IMR-90 (cell line): ENCODE results near the gene PRELID3B. TPM values are rescaled to one million over a fixed set of nuclear protein-coding genes. Genes with fewer than 3 reads are reported as not detected.

Experiments used
- ATAC-seq: fragments of 200-7000 bp; cut with Tn5 transposase; 2 replicates; pipeline ENCODE4 v1.9.1; 2020; ENCODE audit warnings: low read depth, mild to moderate bottlenecking, moderate library complexity
- BruUV-seq: library from RNA; stranded (reverse); fragments of 400-500 nt; replicated peaks from 2 replicates; lab custom pipeline; 2021; lab: Mats Ljungman, UMichigan
- CTCF ChIA-PET: fragments of 300-600 bp; formaldehyde crosslinking; extraction: SDS; loops from one replicate; lab custom pipeline; 2021; ENCODE audit warnings: antibody characterized with exemption; lab: Yijun Ruan, JAX
- POLR2A ChIA-PET: fragments of 300-600 bp; sonication (Branson Sonifier 250); formaldehyde crosslinking; loops from one replicate; lab custom pipeline; 2022; ENCODE audit warnings: antibody characterized with exemption; ENCODE audit not compliant: unreplicated experiment; lab: Charles Lee
- DNase-seq: peaks from one replicate; pipeline ENCODE4 v3.0.0; 2013
- H2AFZ ChIP-seq: replicated peaks from 2 replicates; pipeline ENCODE3; 2013; ENCODE audit warnings: low read length, mild to moderate bottlenecking; ENCODE audit not compliant: poor library complexity
- H2AK5ac ChIP-seq: 2 replicates; pipeline ENCODE4 v1.6.1; 2013; ENCODE audit warnings: low read depth, low read length, inconsistent platforms
- H2AK9ac ChIP-seq: replicated peaks from 2 replicates; pipeline ENCODE3; 2013; ENCODE audit warnings: mild to moderate bottlenecking, low read depth, low read length, moderate library complexity; ENCODE audit not compliant: poor library complexity
- H2BK120ac ChIP-seq: 2 replicates; pipeline ENCODE4 v1.6.1; 2013; ENCODE audit warnings: low read depth, low read length, inconsistent platforms
- H2BK15ac ChIP-seq: 3 replicates; pipeline ENCODE4 v1.6.1; 2013; ENCODE audit warnings: low read depth, low read length, inconsistent platforms
- H2BK20ac ChIP-seq: 2 replicates; pipeline ENCODE4 v1.6.1; 2013; ENCODE audit warnings: low read depth, mild to moderate bottlenecking, inconsistent platforms, low read length, moderate library complexity
- H2BK5ac ChIP-seq: 2 replicates; pipeline ENCODE4 v1.6.1; 2013; ENCODE audit warnings: mild to moderate bottlenecking, low read depth, low read length, inconsistent platforms; ENCODE audit not compliant: poor library complexity, severe bottlenecking
- H3K14ac ChIP-seq: replicated peaks from 2 replicates; pipeline ENCODE4 v1.6.1; 2013; ENCODE audit warnings: low read depth, low read length, inconsistent platforms
- H3K18ac ChIP-seq: 2 replicates; pipeline ENCODE4 v1.6.1; 2013; ENCODE audit warnings: low read depth, low read length, control low read depth
- H3K23ac ChIP-seq: 2 replicates; pipeline ENCODE4 v1.6.1; 2013; ENCODE audit warnings: low read depth, low read length, inconsistent platforms
- H3K27ac ChIP-seq: 2 replicates; pipeline ENCODE4 v1.5.1; 2013; ENCODE audit warnings: mild to moderate bottlenecking, control low read depth, low read length; ENCODE audit not compliant: insufficient read depth
- H3K27me3 ChIP-seq: 2 replicates; pipeline ENCODE4 v1.6.1; 2013; ENCODE audit warnings: low read length; ENCODE audit not compliant: control insufficient read depth, insufficient read depth
- H3K36me3 ChIP-seq: 2 replicates; pipeline ENCODE4 v1.6.1; 2013; ENCODE audit warnings: low read length, mixed read lengths; ENCODE audit not compliant: control insufficient read depth, insufficient read depth
- H3K4ac ChIP-seq: 2 replicates; pipeline ENCODE4 v1.6.1; 2013; ENCODE audit warnings: low read depth, low read length, inconsistent platforms
- H3K4me1 ChIP-seq: 2 replicates; pipeline ENCODE4 v1.6.1; 2013; ENCODE audit warnings: low read length, mixed read lengths; ENCODE audit not compliant: control insufficient read depth, insufficient read depth
- H3K4me2 ChIP-seq: 2 replicates; pipeline ENCODE4 v1.6.1; 2013; ENCODE audit warnings: low read depth, mild to moderate bottlenecking, control low read depth, low read length, moderate library complexity
- H3K4me3 ChIP-seq: 2 replicates; pipeline ENCODE4 v1.5.1; 2013; ENCODE audit warnings: low read depth, mild to moderate bottlenecking, control low read depth, low read length, moderate library complexity; ENCODE audit not compliant: insufficient read depth
- H3K56ac ChIP-seq: 2 replicates; pipeline ENCODE4 v1.6.1; 2013; ENCODE audit warnings: low read length, inconsistent platforms; ENCODE audit not compliant: insufficient read depth; ENCODE audit errors: extremely low read depth
- H3K79me1 ChIP-seq, 2 experiments: 2 replicates each; pipeline ENCODE4 v1.6.1; 2013; ENCODE audit warnings: low read length in 2 of 2, inconsistent platforms in 1 of 2, low read depth in 1 of 2
- H3K9ac ChIP-seq: 2 replicates; pipeline ENCODE4 v1.6.1; 2013; ENCODE audit warnings: low read depth, low read length, control low read depth
- H3K9me1 ChIP-seq: 2 replicates; pipeline ENCODE4 v1.6.1; 2013; ENCODE audit warnings: low read length, inconsistent platforms; ENCODE audit not compliant: insufficient read depth
- H3K9me3 ChIP-seq: 2 replicates; pipeline ENCODE4 v1.6.1; 2013; ENCODE audit warnings: low read length; ENCODE audit not compliant: control insufficient read depth, insufficient read depth
- H4K20me1 ChIP-seq: 2 replicates; pipeline ENCODE4 v1.6.1; 2013; ENCODE audit warnings: low read length, inconsistent platforms; ENCODE audit not compliant: insufficient read depth
- H4K5ac ChIP-seq: 2 replicates; pipeline ENCODE4 v1.6.1; 2013; ENCODE audit warnings: mild to moderate bottlenecking, low read depth, low read length, control low read depth
- H4K8ac ChIP-seq, 2 experiments: 2 replicates each; pipeline ENCODE4 v1.6.1; 2013; ENCODE audit warnings: low read depth in 2 of 2, low read length in 2 of 2, control low read depth in 1 of 2, inconsistent platforms in 1 of 2
- H4K91ac ChIP-seq: 2 replicates; pipeline ENCODE4 v1.6.1; 2013; ENCODE audit warnings: low read depth, low read length, inconsistent platforms; ENCODE audit not compliant: insufficient read depth
- CEBPB ChIP-seq: IDR thresholded peaks from 2 replicates; pipeline ENCODE4 v1.6.1; 2012; ENCODE audit warnings: low read depth, low read length, improper control_type of control experiment
- WGBS, 2 experiments: methylation state at CpG; one replicate each; pipeline versions ENCODE4 v1.1.5 to v1.1.7; 2013; ENCODE audit warnings: missing lambda C conversion rate in 2 of 2; ENCODE audit not compliant: insufficient read length in 1 of 2; ENCODE audit errors: extremely low coverage in 2 of 2; 5-methylcytosine and 5-hydroxymethylcytosine counted together
- dilution Hi-C: fragments of 300-500 bp; cut with HindIII; formaldehyde crosslinking; loops from one replicate; pipeline ENCODE4 v1.14.3; 2018; ENCODE audit warnings: low sequenced_read_pairs; ENCODE audit not compliant: unreplicated experiment
- in situ Hi-C: fragments of 300-500 bp; cut with MboI; formaldehyde crosslinking; loops from 3 replicates; pipeline ENCODE4 v1.14.3; 2019; ENCODE audit warnings: low sequenced_read_pairs, inconsistent platforms, mixed read lengths
- intact Hi-C: fragments of 100-400 bp; cut with micrococcal nuclease; formaldehyde crosslinking; loops from 2 replicates; pipeline ENCODE4 v1.10.0; 2022
- polyA plus RNA-seq, 3 experiments: library from polyadenylated mRNA; depleted of rRNA; stranded (reverse); fragments of >200 nt; gene quantifications; 2 replicates each; pipeline ENCODE4 v1.2.3, GENCODE V29; 2012; ENCODE audit warnings: low replicate concordance in 1 of 3
- total RNA-seq: library from RNA; depleted of rRNA; stranded (reverse); fragments of >200 nt; gene quantifications from 2 replicates; pipeline ENCODE4 v1.2.3, GENCODE V29; 2012

The PRELID3B gene
- total and polyA plus RNA-seq, 2 of the 4 experiments (the other 2 are of a cell fraction): 24.8 to 41.9 TPM

- in situ Hi-C loops: loop anchor here (10.0 kb wide), 1 partner anchor 118 kb away; no protein-coding TSS in a partner anchor
- no peak for TF ChIP-seq CEBPB
- ChIA-PET CTCF (no interaction called here), POLR2A (no interaction called here)
- Histone ChIP-seq H3K79me1 (peaks cover 6 to 56% of the 10 kb centered on the region in 2 experiments; a peak in 3 of 4 replicates), H3K27ac (no peak overlapping the region), H2BK15ac (no peak overlapping the region), H2AFZ (peak overlapping the region; percentile 37), H3K9ac (no peak overlapping the region), H3K4ac (no peak overlapping the region), H3K4me3 (no peak overlapping the region), H3K9me3 (no peaks in the 10 kb centered on the region), H3K18ac (no peak overlapping the region), H3K4me2 (no peak overlapping the region), H3K4me1 (peaks cover 4% of the 10 kb centered on the region; the same call in 1 of the 2 replicates), H2BK20ac (no peak overlapping the region), H2BK120ac (no peak overlapping the region), H2BK5ac (no peak overlapping the region), H3K9me1 (peaks cover 14% of the 10 kb centered on the region), H4K8ac (no peak overlapping the region; a peak in 1 of 4 replicates), H4K91ac (no peak overlapping the region), H3K56ac (no peak overlapping the region), H4K20me1 (peaks cover 38% of the 10 kb centered on the region), H2AK9ac (no peak overlapping the region), H2AK5ac (no peak overlapping the region), H3K36me3 (peaks cover 31% of the 10 kb centered on the region), H3K14ac (no peak overlapping the region), H3K27me3 (no peaks in the 10 kb centered on the region), H4K5ac (no peak overlapping the region), H3K23ac (no peak overlapping the region)
- no peak for DNase-seq
- no peak for ATAC-seq
- dilution Hi-C loops: no loop called here
- 100% methylated on average over 9 of the region's 15 CpGs; no CpG with 5 or more reads in 1 of the 2 experiments for WGBS, 2 experiments
- no TSS peak for BruUV-seq
- intact Hi-C loops: no loop called here
These were observed 19.8 kb downstream of the PRELID3B start for GRCh38 chr20:59022754-59023153.
